IMR-90 (cell line): ENCODE results near the gene SEL1L2. TPM values are rescaled to one million over a fixed set of nuclear protein-coding genes. Genes with fewer than 3 reads are reported as not detected.

Source experiments
- ATAC-seq: fragments of 200-7000 bp; cut with Tn5 transposase; 2 replicates; pipeline ENCODE4 v1.9.1; 2020; ENCODE audit warnings: low read depth, mild to moderate bottlenecking, moderate library complexity
- BruUV-seq: library from RNA; stranded (reverse); fragments of 400-500 nt; replicated peaks from 2 replicates; lab custom pipeline; 2021; lab: Mats Ljungman, UMichigan
- CTCF ChIA-PET: fragments of 300-600 bp; formaldehyde crosslinking; extraction: SDS; loops from one replicate; lab custom pipeline; 2021; ENCODE audit warnings: antibody characterized with exemption; lab: Yijun Ruan, JAX
- POLR2A ChIA-PET: fragments of 300-600 bp; sonication (Branson Sonifier 250); formaldehyde crosslinking; loops from one replicate; lab custom pipeline; 2022; ENCODE audit warnings: antibody characterized with exemption; ENCODE audit not compliant: unreplicated experiment; lab: Charles Lee
- DNase-seq: peaks from one replicate; pipeline ENCODE4 v3.0.0; 2013
- H2AFZ ChIP-seq: replicated peaks from 2 replicates; pipeline ENCODE3; 2013; ENCODE audit warnings: low read length, mild to moderate bottlenecking; ENCODE audit not compliant: poor library complexity
- H2AK5ac ChIP-seq: 2 replicates; pipeline ENCODE4 v1.6.1; 2013; ENCODE audit warnings: low read depth, low read length, inconsistent platforms
- H2AK9ac ChIP-seq: replicated peaks from 2 replicates; pipeline ENCODE3; 2013; ENCODE audit warnings: mild to moderate bottlenecking, low read depth, low read length, moderate library complexity; ENCODE audit not compliant: poor library complexity
- H2BK120ac ChIP-seq: 2 replicates; pipeline ENCODE4 v1.6.1; 2013; ENCODE audit warnings: low read depth, low read length, inconsistent platforms
- H2BK15ac ChIP-seq: 3 replicates; pipeline ENCODE4 v1.6.1; 2013; ENCODE audit warnings: low read depth, low read length, inconsistent platforms
- H2BK20ac ChIP-seq: 2 replicates; pipeline ENCODE4 v1.6.1; 2013; ENCODE audit warnings: low read depth, mild to moderate bottlenecking, inconsistent platforms, low read length, moderate library complexity
- H2BK5ac ChIP-seq: 2 replicates; pipeline ENCODE4 v1.6.1; 2013; ENCODE audit warnings: mild to moderate bottlenecking, low read depth, low read length, inconsistent platforms; ENCODE audit not compliant: poor library complexity, severe bottlenecking
- H3K14ac ChIP-seq: replicated peaks from 2 replicates; pipeline ENCODE4 v1.6.1; 2013; ENCODE audit warnings: low read depth, low read length, inconsistent platforms
- H3K18ac ChIP-seq: 2 replicates; pipeline ENCODE4 v1.6.1; 2013; ENCODE audit warnings: low read depth, low read length, control low read depth
- H3K23ac ChIP-seq: 2 replicates; pipeline ENCODE4 v1.6.1; 2013; ENCODE audit warnings: low read depth, low read length, inconsistent platforms
- H3K27ac ChIP-seq: 2 replicates; pipeline ENCODE4 v1.5.1; 2013; ENCODE audit warnings: mild to moderate bottlenecking, control low read depth, low read length; ENCODE audit not compliant: insufficient read depth
- H3K27me3 ChIP-seq: 2 replicates; pipeline ENCODE4 v1.6.1; 2013; ENCODE audit warnings: low read length; ENCODE audit not compliant: control insufficient read depth, insufficient read depth
- H3K36me3 ChIP-seq: 2 replicates; pipeline ENCODE4 v1.6.1; 2013; ENCODE audit warnings: low read length, mixed read lengths; ENCODE audit not compliant: control insufficient read depth, insufficient read depth
- H3K4ac ChIP-seq: 2 replicates; pipeline ENCODE4 v1.6.1; 2013; ENCODE audit warnings: low read depth, low read length, inconsistent platforms
- H3K4me1 ChIP-seq: 2 replicates; pipeline ENCODE4 v1.6.1; 2013; ENCODE audit warnings: low read length, mixed read lengths; ENCODE audit not compliant: control insufficient read depth, insufficient read depth
- H3K4me2 ChIP-seq: 2 replicates; pipeline ENCODE4 v1.6.1; 2013; ENCODE audit warnings: low read depth, mild to moderate bottlenecking, control low read depth, low read length, moderate library complexity
- H3K4me3 ChIP-seq: 2 replicates; pipeline ENCODE4 v1.5.1; 2013; ENCODE audit warnings: low read depth, mild to moderate bottlenecking, control low read depth, low read length, moderate library complexity; ENCODE audit not compliant: insufficient read depth
- H3K56ac ChIP-seq: 2 replicates; pipeline ENCODE4 v1.6.1; 2013; ENCODE audit warnings: low read length, inconsistent platforms; ENCODE audit not compliant: insufficient read depth; ENCODE audit errors: extremely low read depth
- H3K79me1 ChIP-seq, 2 experiments: 2 replicates each; pipeline ENCODE4 v1.6.1; 2013; ENCODE audit warnings: low read length in 2 of 2, inconsistent platforms in 1 of 2, low read depth in 1 of 2
- H3K9ac ChIP-seq: 2 replicates; pipeline ENCODE4 v1.6.1; 2013; ENCODE audit warnings: low read depth, low read length, control low read depth
- H3K9me1 ChIP-seq: 2 replicates; pipeline ENCODE4 v1.6.1; 2013; ENCODE audit warnings: low read length, inconsistent platforms; ENCODE audit not compliant: insufficient read depth
- H3K9me3 ChIP-seq: 2 replicates; pipeline ENCODE4 v1.6.1; 2013; ENCODE audit warnings: low read length; ENCODE audit not compliant: control insufficient read depth, insufficient read depth
- H4K20me1 ChIP-seq: 2 replicates; pipeline ENCODE4 v1.6.1; 2013; ENCODE audit warnings: low read length, inconsistent platforms; ENCODE audit not compliant: insufficient read depth
- H4K5ac ChIP-seq: 2 replicates; pipeline ENCODE4 v1.6.1; 2013; ENCODE audit warnings: mild to moderate bottlenecking, low read depth, low read length, control low read depth
- H4K8ac ChIP-seq, 2 experiments: 2 replicates each; pipeline ENCODE4 v1.6.1; 2013; ENCODE audit warnings: low read depth in 2 of 2, low read length in 2 of 2, control low read depth in 1 of 2, inconsistent platforms in 1 of 2
- H4K91ac ChIP-seq: 2 replicates; pipeline ENCODE4 v1.6.1; 2013; ENCODE audit warnings: low read depth, low read length, inconsistent platforms; ENCODE audit not compliant: insufficient read depth
- BHLHE40 ChIP-seq: fragments of 150-350 bp; IDR thresholded peaks from 2 replicates; pipeline ENCODE4 v1.6.1; 2016; ENCODE audit warnings: mild to moderate bottlenecking, low read depth, low read length
- CEBPB ChIP-seq: IDR thresholded peaks from 2 replicates; pipeline ENCODE4 v1.6.1; 2012; ENCODE audit warnings: low read depth, low read length, improper control_type of control experiment
- CHD1 ChIP-seq: IDR thresholded peaks from 2 replicates; pipeline ENCODE4 v1.6.1; 2012; ENCODE audit warnings: low read depth, low read length, improper control_type of control experiment
- FOS ChIP-seq: fragments of 150-350 bp; IDR thresholded peaks from 2 replicates; pipeline ENCODE4 v1.6.1; 2016; ENCODE audit warnings: low read depth, low read length
- MAFK ChIP-seq: IDR thresholded peaks from 2 replicates; pipeline ENCODE4 v1.6.1; 2012; ENCODE audit warnings: low read depth, low read length, improper control_type of control experiment
- MAZ ChIP-seq: IDR thresholded peaks from 2 replicates; pipeline ENCODE4 v1.6.1; 2012; ENCODE audit warnings: low read depth, mild to moderate bottlenecking, low read length, improper control_type of control experiment, moderate library complexity, borderline replicate concordance
- NFE2L2 ChIP-seq: fragments of 150-350 bp; IDR thresholded peaks from 2 replicates; pipeline ENCODE4 v1.6.1; 2016; ENCODE audit warnings: low read depth, mild to moderate bottlenecking, low read length
- POLR2A ChIP-seq: IDR thresholded peaks from 2 replicates; pipeline ENCODE4 v1.6.1; 2012; ENCODE audit warnings: mild to moderate bottlenecking, low read depth, low read length
- RCOR1 ChIP-seq: IDR thresholded peaks from 2 replicates; pipeline ENCODE4 v1.6.1; 2012; ENCODE audit warnings: mild to moderate bottlenecking, low read length, improper control_type of control experiment; ENCODE audit not compliant: insufficient replicate concordance
- RFX5 ChIP-seq: IDR thresholded peaks from 2 replicates; pipeline ENCODE4 v1.8.0; 2012; ENCODE audit warnings: low read depth, mild to moderate bottlenecking, low read length, moderate library complexity
- SMC3 ChIP-seq: fragments of 150-350 bp; IDR thresholded peaks from 2 replicates; pipeline ENCODE4 v1.6.1; 2016; ENCODE audit warnings: low read depth, mild to moderate bottlenecking, antibody characterized with exemption, low read length, moderate library complexity
- USF2 ChIP-seq: fragments of 150-350 bp; IDR thresholded peaks from 2 replicates; pipeline ENCODE4 v1.6.1; 2017; ENCODE audit warnings: mild to moderate bottlenecking, antibody characterized with exemption, low read length, low read depth
- WGBS, 2 experiments: methylation state at CpG; one replicate each; pipeline versions ENCODE4 v1.1.5 to v1.1.7; 2013; ENCODE audit warnings: missing lambda C conversion rate in 2 of 2; ENCODE audit not compliant: insufficient read length in 1 of 2; ENCODE audit errors: extremely low coverage in 2 of 2; 5-methylcytosine and 5-hydroxymethylcytosine counted together
- dilution Hi-C: fragments of 300-500 bp; cut with HindIII; formaldehyde crosslinking; loops from one replicate; pipeline ENCODE4 v1.14.3; 2018; ENCODE audit warnings: low sequenced_read_pairs; ENCODE audit not compliant: unreplicated experiment
- in situ Hi-C: fragments of 300-500 bp; cut with MboI; formaldehyde crosslinking; loops from 3 replicates; pipeline ENCODE4 v1.14.3; 2019; ENCODE audit warnings: low sequenced_read_pairs, inconsistent platforms, mixed read lengths
- intact Hi-C: fragments of 100-400 bp; cut with micrococcal nuclease; formaldehyde crosslinking; loops from 2 replicates; pipeline ENCODE4 v1.10.0; 2022
- polyA plus RNA-seq, 3 experiments: library from polyadenylated mRNA; depleted of rRNA; stranded (reverse); fragments of >200 nt; gene quantifications; 2 replicates each; pipeline ENCODE4 v1.2.3, GENCODE V29; 2012; ENCODE audit warnings: low replicate concordance in 1 of 3
- total RNA-seq: library from RNA; depleted of rRNA; stranded (reverse); fragments of >200 nt; gene quantifications from 2 replicates; pipeline ENCODE4 v1.2.3, GENCODE V29; 2012
- TF ChIP-seq, protein P1 (sequence below): conservative IDR thresholded peaks from 2 replicates; pipeline ENCODE4 v1.5.1; 2012; ENCODE audit warnings: mild to moderate bottlenecking, low read depth, low read length, improper control_type of control experiment

The SEL1L2 gene
- total and polyA plus RNA-seq, 2 of the 4 experiments (the other 2 are of a cell fraction): not detected

GRCh38 chr20:13824459-13824858 is 166.0 kb downstream of the SEL1L2 start:
- no CpG with 5 or more reads among the region's 3 CpGs for WGBS, 2 experiments
- CTCF ChIA-PET: interaction anchor here (1.4 kb wide), 1 partner anchor 9 kb away, joined by 3 read pairs; no protein-coding TSS in a partner anchor
- intact Hi-C loops: no loop called here

More at GRCh38 chr20:13824459-13824858, 166.0 kb downstream of the SEL1L2 start:
- Histone ChIP-seq H3K4me2 (no peak overlapping the region), H3K79me1 (no peaks in the 10 kb centered on the region), H3K4me3 (no peak overlapping the region), H3K27me3 (peaks cover 4% of the 10 kb centered on the region), H3K9me3 (no peaks in the 10 kb centered on the region), H3K14ac (no peak overlapping the region), H3K23ac (no peak overlapping the region), H3K36me3 (peaks cover 1% of the 10 kb centered on the region; the same call in 1 of the 2 replicates), H3K18ac (no peak overlapping the region), H3K56ac (no peak overlapping the region), H4K8ac (no peak overlapping the region), H3K4ac (no peak overlapping the region), H2BK120ac (no peak overlapping the region), H4K91ac (no peak overlapping the region), H4K20me1 (no peaks in the 10 kb centered on the region), H2BK20ac (no peak overlapping the region), H2AK5ac (no peak overlapping the region), H3K9me1 (no peaks in the 10 kb centered on the region), H2BK5ac (no peak overlapping the region), H3K4me1 (no peaks in the 10 kb centered on the region), H2AK9ac (no peak overlapping the region), H2BK15ac (no peak overlapping the region), H4K5ac (no peak overlapping the region), H3K27ac (no peak overlapping the region), H2AFZ (no peak overlapping the region), H3K9ac (no peak overlapping the region)
- BruUV-seq: no TSS peak
- dilution Hi-C loops: no loop called here
- POLR2A ChIA-PET: no interaction called here
- in situ Hi-C loops: loop anchor here (5.0 kb wide), 1 partner anchor 238 kb away; no protein-coding TSS in a partner anchor
- ATAC-seq (no peak), DNase-seq (no peak)
- no peak for TF ChIP-seq POLR2A
- no peak for TF ChIP-seq FOS
- no peak for TF ChIP-seq NFE2L2
- no peak for TF ChIP-seq RCOR1
- no peak for TF ChIP-seq MAFK
- no peak for TF ChIP-seq MAZ
- TF ChIP-seq RFX5: no peak
- no peak for TF ChIP-seq CEBPB
- no peak for TF ChIP-seq SMC3
- TF ChIP-seq, protein P1, sequence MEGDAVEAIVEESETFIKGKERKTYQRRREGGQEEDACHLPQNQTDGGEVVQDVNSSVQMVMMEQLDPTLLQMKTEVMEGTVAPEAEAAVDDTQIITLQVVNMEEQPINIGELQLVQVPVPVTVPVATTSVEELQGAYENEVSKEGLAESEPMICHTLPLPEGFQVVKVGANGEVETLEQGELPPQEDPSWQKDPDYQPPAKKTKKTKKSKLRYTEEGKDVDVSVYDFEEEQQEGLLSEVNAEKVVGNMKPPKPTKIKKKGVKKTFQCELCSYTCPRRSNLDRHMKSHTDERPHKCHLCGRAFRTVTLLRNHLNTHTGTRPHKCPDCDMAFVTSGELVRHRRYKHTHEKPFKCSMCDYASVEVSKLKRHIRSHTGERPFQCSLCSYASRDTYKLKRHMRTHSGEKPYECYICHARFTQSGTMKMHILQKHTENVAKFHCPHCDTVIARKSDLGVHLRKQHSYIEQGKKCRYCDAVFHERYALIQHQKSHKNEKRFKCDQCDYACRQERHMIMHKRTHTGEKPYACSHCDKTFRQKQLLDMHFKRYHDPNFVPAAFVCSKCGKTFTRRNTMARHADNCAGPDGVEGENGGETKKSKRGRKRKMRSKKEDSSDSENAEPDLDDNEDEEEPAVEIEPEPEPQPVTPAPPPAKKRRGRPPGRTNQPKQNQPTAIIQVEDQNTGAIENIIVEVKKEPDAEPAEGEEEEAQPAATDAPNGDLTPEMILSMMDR: no peak
- no peak for TF ChIP-seq BHLHE40
- no peak for TF ChIP-seq USF2
- no peak for TF ChIP-seq CHD1
